ENCODE results near the gene C16orf90. TPM values are rescaled to one million over a fixed set of nuclear protein-coding genes. Genes with fewer than 3 reads are reported as not detected.

Gene C16orf90
- total RNA-seq, 1 donor from 2014 or later: not detected

DNA sequence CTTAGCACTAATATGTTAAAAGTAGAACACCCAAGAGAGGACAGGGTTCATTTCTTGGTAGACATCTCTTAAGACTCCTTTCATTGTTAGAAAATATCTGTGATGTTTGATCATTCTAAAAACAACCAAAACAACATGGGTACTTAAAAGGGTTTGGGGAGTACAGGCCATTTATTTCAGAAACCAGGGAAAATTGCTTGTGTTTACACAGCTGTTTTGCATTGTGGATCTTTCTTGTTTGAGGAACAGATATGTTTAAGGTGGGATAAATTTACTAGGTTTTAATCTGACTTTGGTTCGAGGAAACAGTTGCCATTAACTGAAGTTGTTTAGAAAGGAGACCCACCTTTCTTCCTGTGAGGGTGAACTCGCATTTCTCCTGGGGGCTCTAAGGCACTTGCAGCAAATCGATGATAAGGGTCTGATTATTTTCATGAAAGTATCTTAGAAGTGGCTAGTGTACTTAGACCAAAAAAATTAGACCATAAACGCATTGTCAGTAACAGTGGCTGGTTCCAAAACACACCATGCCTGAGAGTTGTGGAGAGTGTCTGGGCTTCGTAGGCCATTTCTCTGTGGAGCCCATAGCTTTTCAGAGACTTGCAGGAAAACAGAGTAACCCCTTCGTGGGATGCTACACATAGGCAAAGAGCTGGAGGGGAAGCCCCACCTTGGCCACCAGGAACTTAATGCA is 23.1 kb upstream of the C16orf90 start:
- no peaks in the 10 kb centered on the region for H3K4me1 Mint-ChIP-seq
- H3K9me3 Mint-ChIP-seq: no peaks in the 10 kb centered on the region
- no peak overlapping the region for H3K27ac Mint-ChIP-seq
- Histone ChIP-seq H3K9ac (no peak overlapping the region), H3K79me2 (ENCODE audit: low read depth) (no peaks in the 10 kb centered on the region), H3K4me2 (no peak overlapping the region), H3K27me3 (no peaks in the 10 kb centered on the region), H3K9me3 (ENCODE audit: low read depth) (no peaks in the 10 kb centered on the region), H3K4me3 (no peak overlapping the region), H4K20me1 (ENCODE audit: low read depth) (no peaks in the 10 kb centered on the region), H3F3A (ENCODE audit: low read depth) (no peaks in the 10 kb centered on the region), H3K4me1 (no peaks in the 10 kb centered on the region), H2AFZ (replicated peaks) (no peak overlapping the region), H3K36me3 (peaks cover 10% of the 10 kb centered on the region), H3K27ac (no peak overlapping the region)
- H3K36me3 Mint-ChIP-seq: peaks cover 21% of the 10 kb centered on the region
- no peaks in the 10 kb centered on the region for H3K27me3 Mint-ChIP-seq (ENCODE audit: insufficient read depth, low read depth)
- TF ChIP-seq EZH2 (IDR thresholded peaks at IDR 0.05): no peak
- no peak for TF ChIP-seq EZH2phosphoT487 (IDR thresholded peaks at IDR 0.05)
- TF ChIP-seq, protein P1, sequence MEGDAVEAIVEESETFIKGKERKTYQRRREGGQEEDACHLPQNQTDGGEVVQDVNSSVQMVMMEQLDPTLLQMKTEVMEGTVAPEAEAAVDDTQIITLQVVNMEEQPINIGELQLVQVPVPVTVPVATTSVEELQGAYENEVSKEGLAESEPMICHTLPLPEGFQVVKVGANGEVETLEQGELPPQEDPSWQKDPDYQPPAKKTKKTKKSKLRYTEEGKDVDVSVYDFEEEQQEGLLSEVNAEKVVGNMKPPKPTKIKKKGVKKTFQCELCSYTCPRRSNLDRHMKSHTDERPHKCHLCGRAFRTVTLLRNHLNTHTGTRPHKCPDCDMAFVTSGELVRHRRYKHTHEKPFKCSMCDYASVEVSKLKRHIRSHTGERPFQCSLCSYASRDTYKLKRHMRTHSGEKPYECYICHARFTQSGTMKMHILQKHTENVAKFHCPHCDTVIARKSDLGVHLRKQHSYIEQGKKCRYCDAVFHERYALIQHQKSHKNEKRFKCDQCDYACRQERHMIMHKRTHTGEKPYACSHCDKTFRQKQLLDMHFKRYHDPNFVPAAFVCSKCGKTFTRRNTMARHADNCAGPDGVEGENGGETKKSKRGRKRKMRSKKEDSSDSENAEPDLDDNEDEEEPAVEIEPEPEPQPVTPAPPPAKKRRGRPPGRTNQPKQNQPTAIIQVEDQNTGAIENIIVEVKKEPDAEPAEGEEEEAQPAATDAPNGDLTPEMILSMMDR (IDR thresholded peaks at IDR 0.05): no peak
- H3K4me3 Mint-ChIP-seq: no peak overlapping the region
- no peak for DNase-seq (ENCODE audit: low spot score)

DNA sequence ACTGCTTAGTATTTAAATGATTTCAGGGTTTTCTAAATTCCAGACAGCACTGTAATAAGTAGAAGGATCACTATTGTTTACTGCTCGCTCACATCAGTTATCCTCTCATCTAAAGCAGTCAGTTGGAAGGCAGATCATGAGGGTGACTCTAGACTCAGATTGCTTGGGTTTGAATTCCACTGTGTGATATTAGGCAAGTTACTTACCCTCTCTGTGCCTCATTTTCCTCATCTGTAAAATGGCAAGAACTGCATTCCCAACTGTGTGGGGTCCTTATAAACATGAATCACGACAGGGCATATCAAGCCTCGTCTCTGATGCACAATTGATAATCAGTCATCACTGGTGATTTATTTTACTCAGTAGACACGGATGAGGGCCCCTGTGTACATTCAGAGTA is 20.6 kb upstream of the C16orf90 start:
- no peak for DNase-seq (ENCODE audit: low spot score)
- H3K9me3 ChIP-seq (ENCODE audit: low read depth): no peaks in the 10 kb centered on the region

DNA sequence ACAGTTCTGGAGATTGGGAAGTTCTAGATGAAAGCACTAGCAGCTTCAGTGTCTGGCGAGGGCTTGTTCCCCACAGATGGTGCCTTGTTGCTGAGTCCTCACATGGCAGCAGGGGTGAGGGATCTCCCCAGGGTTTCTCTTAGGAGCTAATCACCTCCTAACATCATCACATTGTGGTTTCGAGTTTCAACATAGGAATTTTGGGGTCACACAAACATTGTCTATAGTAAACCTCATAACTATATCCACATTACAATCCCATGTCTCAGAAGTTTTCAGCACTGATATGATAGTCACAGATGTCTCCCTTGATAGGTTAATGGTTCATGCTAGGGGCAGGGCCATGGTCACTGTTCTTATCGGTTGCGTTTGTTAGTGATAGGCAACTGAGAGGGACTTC is 19.3 kb upstream of the C16orf90 start:
- no peak overlapping the region for H3K4me3 ChIP-seq
- H3F3A ChIP-seq (ENCODE audit: low read depth): no peaks in the 10 kb centered on the region
- H3K4me3 Mint-ChIP-seq: no peak overlapping the region
- no peak overlapping the region for H2AFZ ChIP-seq (replicated peaks)
- H3K36me3 Mint-ChIP-seq: peaks cover 25% of the 10 kb centered on the region
- H3K9ac ChIP-seq: no peak overlapping the region
- no peak overlapping the region for H3K27ac Mint-ChIP-seq
- no peaks in the 10 kb centered on the region for H3K9me3 Mint-ChIP-seq
- H3K4me2 ChIP-seq: no peak overlapping the region
- no peaks in the 10 kb centered on the region for H3K4me1 Mint-ChIP-seq
- no peaks in the 10 kb centered on the region for H3K27me3 Mint-ChIP-seq (ENCODE audit: insufficient read depth, low read depth)
- no peaks in the 10 kb centered on the region for H3K4me1 ChIP-seq
- no peaks in the 10 kb centered on the region for H3K79me2 ChIP-seq (ENCODE audit: low read depth)
- H3K9me3 ChIP-seq (ENCODE audit: low read depth): no peaks in the 10 kb centered on the region
- no peak for TF ChIP-seq EZH2phosphoT487 (IDR thresholded peaks at IDR 0.05)
- TF ChIP-seq, protein P1 (IDR thresholded peaks at IDR 0.05): no peak
- TF ChIP-seq EZH2 (IDR thresholded peaks at IDR 0.05): no peak
- no peaks in the 10 kb centered on the region for H3K27me3 ChIP-seq
- no peak for DNase-seq (ENCODE audit: low spot score)
- H3K36me3 ChIP-seq: peaks cover 4% of the 10 kb centered on the region
- no peaks in the 10 kb centered on the region for H4K20me1 ChIP-seq (ENCODE audit: low read depth)
- no peak overlapping the region for H3K27ac ChIP-seq

More for the DNA sequence above, 20.6 kb upstream of the C16orf90 start:
- Histone ChIP-seq H3K9ac (no peak overlapping the region), H3K4me2 (no peak overlapping the region), H3K27me3 (no peaks in the 10 kb centered on the region), H3K36me3 (peaks cover 4% of the 10 kb centered on the region), H3K4me1 (no peaks in the 10 kb centered on the region), H2AFZ (replicated peaks) (no peak overlapping the region), H3K4me3 (no peak overlapping the region), H3F3A (ENCODE audit: low read depth) (no peaks in the 10 kb centered on the region), H3K27ac (no peak overlapping the region), H4K20me1 (ENCODE audit: low read depth) (no peaks in the 10 kb centered on the region), H3K79me2 (ENCODE audit: low read depth) (no peaks in the 10 kb centered on the region)
- Mint-ChIP-seq H3K4me1 (no peaks in the 10 kb centered on the region), H3K36me3 (peaks cover 21% of the 10 kb centered on the region), H3K4me3 (no peak overlapping the region), H3K27ac (no peak overlapping the region), H3K9me3 (no peaks in the 10 kb centered on the region), H3K27me3 (ENCODE audit: insufficient read depth, low read depth) (no peaks in the 10 kb centered on the region)
- no peak for TF ChIP-seq EZH2 (IDR thresholded peaks at IDR 0.05)
- no peak for TF ChIP-seq EZH2phosphoT487 (IDR thresholded peaks at IDR 0.05)
- TF ChIP-seq, protein P1 (IDR thresholded peaks at IDR 0.05): no peak

All from neural progenitor cell (in vitro differentiated cells).